Naive thymus-derived CD4-positive, alpha-beta T cell (primary cell): Measurements from ENCODE around the gene AP1M1. TPM values are rescaled to one million over a fixed set of nuclear protein-coding genes. Genes with fewer than 3 reads are reported as not detected.
A peak's percentile ranks its signal among the peaks of the same experiment; 100 is the strongest.

Experiments
- ATAC-seq: fragments of 150-1000 bp; cut with Tn5 transposase; 2 replicates; pipeline ENCODE4 v1.10.0; 2021; ENCODE audit warnings: mild to moderate bottlenecking, moderate library complexity
- CTCF ChIA-PET: fragments of 350-600 bp; sonication (Branson Sonifier 250); formaldehyde crosslinking; loops from one replicate; lab custom pipeline; 2021; ENCODE audit warnings: antibody characterized with exemption; lab: Charles Lee
- POLR2A ChIA-PET: fragments of 350-600 bp; sonication (Branson Sonifier 250); formaldehyde crosslinking; loops from one replicate; lab custom pipeline; 2021; ENCODE audit warnings: antibody characterized with exemption, inconsistent platforms; lab: Charles Lee
- DNase-seq, 9 donors: peaks; one replicate each; pipeline versions ENCODE4 v3.0.0 to v3.0.0-alpha.2; 2020 to 2022; ENCODE audit warnings: mixed read lengths in 1 of 9
- H3K27ac ChIP-seq: one replicate; pipeline ENCODE4 v1.7.0; 2013; ENCODE audit warnings: mild to moderate bottlenecking, low read depth, low read length, moderate library complexity
- H3K27me3 ChIP-seq, 2 donors: one replicate each; pipeline ENCODE4 v1.7.0; 2013; ENCODE audit warnings: low read length in 2 of 2, mild to moderate bottlenecking in 2 of 2, moderate library complexity in 2 of 2; ENCODE audit not compliant: control insufficient read depth in 2 of 2, insufficient read depth in 2 of 2
- H3K36me3 ChIP-seq, 3 experiments: 1 replicate in 2 of 3; 2 replicates in 1 of 3; pipeline ENCODE4 v1.7.0; 2013; ENCODE audit warnings: low read length in 3 of 3, mild to moderate bottlenecking in 3 of 3, moderate library complexity in 1 of 3; ENCODE audit not compliant: insufficient read depth in 3 of 3, control insufficient read depth in 2 of 3
- H3K4me1 ChIP-seq, 2 donors: one replicate each; pipeline ENCODE4 v1.7.0; 2013; ENCODE audit warnings: low read length in 2 of 2, mild to moderate bottlenecking in 2 of 2, moderate library complexity in 1 of 2; ENCODE audit not compliant: control insufficient read depth in 2 of 2, insufficient read depth in 2 of 2
- H3K4me3 ChIP-seq: 2 replicates; pipeline ENCODE4 v1.7.0; 2013; ENCODE audit warnings: mild to moderate bottlenecking, low read length
- H3K9me3 ChIP-seq, 3 experiments: 1 replicate in 2 of 3; 2 replicates in 1 of 3; pipeline ENCODE4 v1.7.0; 2013; ENCODE audit warnings: low read length in 3 of 3; ENCODE audit not compliant: control insufficient read depth in 2 of 3
- H3K27ac Mint-ChIP-seq, 9 donors: one replicate each; pipeline ENCODE4 v1.8.0; 2020 to 2022; ENCODE audit warnings: mixed read lengths in 9 of 9, mild to moderate bottlenecking in 8 of 9, moderate library complexity in 5 of 9, inconsistent platforms in 2 of 9
- H3K27me3 Mint-ChIP-seq, 5 donors: one replicate each; pipeline ENCODE4 v1.8.0; 2021 to 2022; ENCODE audit warnings: mixed read lengths in 5 of 5, mild to moderate bottlenecking in 1 of 5
- H3K36me3 Mint-ChIP-seq, 5 donors: one replicate each; pipeline ENCODE4 v1.8.0; 2020 to 2022; ENCODE audit warnings: mixed read lengths in 5 of 5, mild to moderate bottlenecking in 3 of 5, inconsistent platforms in 1 of 5
- H3K4me1 Mint-ChIP-seq, 7 donors: one replicate each; pipeline ENCODE4 v1.8.0; 2020 to 2022; ENCODE audit warnings: mixed read lengths in 7 of 7, mild to moderate bottlenecking in 3 of 7, inconsistent platforms in 1 of 7
- H3K4me3 Mint-ChIP-seq, 10 donors: one replicate each; pipeline ENCODE4 v1.8.0; 2020 to 2022; ENCODE audit warnings: mild to moderate bottlenecking in 10 of 10, mixed read lengths in 10 of 10, moderate library complexity in 6 of 10, inconsistent platforms in 2 of 10
- H3K9me3 Mint-ChIP-seq, 11 donors: one replicate each; pipeline ENCODE4 v1.8.0; 2020 to 2022; ENCODE audit warnings: mixed read lengths in 11 of 11, mild to moderate bottlenecking in 4 of 11, inconsistent platforms in 1 of 11, moderate library complexity in 1 of 11
- intact Hi-C, 2 donors: fragments of 100-400 bp; cut with micrococcal nuclease; formaldehyde crosslinking; loops; one replicate each; pipeline ENCODE4 v1.15.1; 2023
- polyA plus RNA-seq, 2 donors: library from polyadenylated mRNA; unstranded; fragments of 300-500 nt; fragmentation: Illumina TruSeq; gene quantifications; one replicate each; pipeline ENCODE4 v1.2.3, GENCODE V29; 2021
- total RNA-seq, 6 experiments: library from RNA in 5 of 6; stranded (reverse) in 5 of 6; gene quantifications; 1 replicate in 5 of 6; 2 replicates in 1 of 6; pipeline ENCODE4 v1.2.3 and lab custom pipeline; 2021 to 2026

The AP1M1 gene
- total and polyA plus RNA-seq, 7 experiments from 2014 or later: 94.9 to 169 (median 134) TPM

- peaks cover 0 to 2% (median 0%) of the 10 kb centered on the region in 11 donors for H3K9me3 Mint-ChIP-seq
- H3K36me3 Mint-ChIP-seq: peaks cover 0 to 5% (median 0%) of the 10 kb centered on the region in 5 donors
- intact Hi-C loops: loop anchor here in 1 of 2 donors (5.0 kb wide), 1 partner anchor 59 kb away; the partner anchor contains the start of gene KLF2
- no peaks in the 10 kb centered on the region for H3K9me3 ChIP-seq
- peaks cover 0 to 26% (median 0%) of the 10 kb centered on the region in 5 donors for H3K27me3 Mint-ChIP-seq
- CTCF ChIA-PET: interaction anchor here (0.6 to 2.8 kb wide), 4 partner anchors 8 to 154 kb away, joined by 3 to 6 read pairs (median 4); no protein-coding TSS in a partner anchor
- H3K27me3 ChIP-seq: no peaks in the 10 kb centered on the region
- ATAC-seq: peak; percentile 23
- DNase-seq: no peak
- H3K27ac Mint-ChIP-seq: peak overlapping the region in 3 of 9 donors; percentile 27 to 84 (median 81)
- H3K36me3 ChIP-seq: no peaks in the 10 kb centered on the region
- peaks cover 42 to 67% (median 57%) of the 10 kb centered on the region in 7 donors for H3K4me1 Mint-ChIP-seq
- no peak overlapping the region for H3K4me3 ChIP-seq
- peak overlapping the region in 3 of 10 donors; percentile 60 to 70 (median 67) for H3K4me3 Mint-ChIP-seq
- peaks cover 53 to 54% of the 10 kb centered on the region in 2 donors for H3K4me1 ChIP-seq
- H3K27ac ChIP-seq: no peak overlapping the region
- POLR2A ChIA-PET: interaction anchor here (0.6 to 2.1 kb wide), 9 partner anchors 52 to 566 kb away, joined by 3 to 9 read pairs (median 4); partner anchors contain the start of genes KLF2 and SIN3B
These were observed 65.5 kb downstream of the AP1M1 start for GRCh38 chr19:16263141-16263761.

GRCh38 chr19:16265205-16265604 is 67.5 kb downstream of the AP1M1 start:
- peaks cover 0 to 37% (median 0%) of the 10 kb centered on the region in 5 donors for H3K27me3 Mint-ChIP-seq
- POLR2A ChIA-PET: interaction anchor here (0.7 to 0.8 kb wide), 2 partner anchors 65 to 155 kb away, joined by 3 read pairs; no protein-coding TSS in a partner anchor
- Histone ChIP-seq H3K36me3 (no peaks in the 10 kb centered on the region), H3K4me1 (peaks cover 50 to 56% of the 10 kb centered on the region in 2 donors), H3K27me3 (no peaks in the 10 kb centered on the region), H3K27ac (no peak overlapping the region), H3K4me3 (no peak overlapping the region), H3K9me3 (no peaks in the 10 kb centered on the region)
- CTCF ChIA-PET: interaction anchor here (1.1 kb wide), 1 partner anchor 17 kb away, joined by 3 read pairs; no protein-coding TSS in a partner anchor
- H3K27ac Mint-ChIP-seq: peak overlapping the region in 8 of 9 donors; percentile 51 to 91 (median 68)
- peaks cover 41 to 76% (median 52%) of the 10 kb centered on the region in 7 donors for H3K4me1 Mint-ChIP-seq
- intact Hi-C loops: loop anchor here in 1 of 2 donors (5.0 kb wide), 1 partner anchor 57 kb away; the partner anchor contains the start of gene KLF2
- no peak for DNase-seq
- H3K36me3 Mint-ChIP-seq: peaks cover 0 to 5% (median 0%) of the 10 kb centered on the region in 5 donors
- no peak for ATAC-seq
- peak overlapping the region in 2 of 10 donors; percentile 18 to 56 for H3K4me3 Mint-ChIP-seq
- peaks cover 0 to 2% (median 0%) of the 10 kb centered on the region in 11 donors for H3K9me3 Mint-ChIP-seq

- CTCF ChIA-PET: interaction anchor here (0.6 to 1.1 kb wide), 2 partner anchors 18 to 114 kb away, joined by 3 to 4 read pairs; no protein-coding TSS in a partner anchor
- H3K27me3 Mint-ChIP-seq: peaks cover 0 to 37% (median 0%) of the 10 kb centered on the region in 5 donors
- H3K4me3 Mint-ChIP-seq: peak overlapping the region in 8 of 10 donors; percentile 46 to 79 (median 66)
- DNase-seq: no peak
- H3K4me1 ChIP-seq: peaks cover 48 to 50% of the 10 kb centered on the region in 2 donors
- peaks cover 0 to 5% (median 0%) of the 10 kb centered on the region in 5 donors for H3K36me3 Mint-ChIP-seq
- peaks cover 0 to 2% (median 0%) of the 10 kb centered on the region in 11 donors for H3K9me3 Mint-ChIP-seq
- intact Hi-C loops: loop anchor here in 1 of 2 donors (5.0 kb wide), 1 partner anchor 56 kb away; the partner anchor contains the start of gene KLF2
- no peaks in the 10 kb centered on the region for H3K36me3 ChIP-seq
- no peak overlapping the region for H3K27ac ChIP-seq
- H3K4me1 Mint-ChIP-seq: peaks cover 37 to 67% (median 50%) of the 10 kb centered on the region in 7 donors
- H3K27ac Mint-ChIP-seq: peak overlapping the region; percentile 56 to 96 (median 85)
- ATAC-seq: no peak
- no peak overlapping the region for H3K4me3 ChIP-seq
- POLR2A ChIA-PET: interaction anchor here (0.6 to 4.7 kb wide), 5 partner anchors 18 to 164 kb away, joined by 3 to 31 read pairs (median 5); partner anchors contain the start of gene KLF2
- no peaks in the 10 kb centered on the region for H3K9me3 ChIP-seq
- no peaks in the 10 kb centered on the region for H3K27me3 ChIP-seq
These were observed 68.3 kb downstream of the AP1M1 start for GRCh38 chr19:16265890-16266585.

- ATAC-seq (peak; percentile 83), DNase-seq (peak in 5 of 9 donors; percentile 22 to 37 (median 32))
- Histone ChIP-seq H3K9me3 (no peaks in the 10 kb centered on the region), H3K36me3 (no peaks in the 10 kb centered on the region), H3K4me1 (peaks cover 43 to 45% of the 10 kb centered on the region in 2 donors), H3K4me3 (no peak overlapping the region), H3K27ac (no peak overlapping the region), H3K27me3 (no peaks in the 10 kb centered on the region)
- H3K4me3 Mint-ChIP-seq: peak overlapping the region in 9 of 10 donors; percentile 44 to 79 (median 62)
- H3K4me1 Mint-ChIP-seq: peaks cover 32 to 62% (median 44%) of the 10 kb centered on the region in 7 donors
- H3K36me3 Mint-ChIP-seq: peaks cover 0 to 5% (median 0%) of the 10 kb centered on the region in 5 donors
- CTCF ChIA-PET: interaction anchor here (0.6 kb wide), 1 partner anchor 113 kb away, joined by 4 read pairs; no protein-coding TSS in a partner anchor
- peaks cover 0 to 2% (median 0%) of the 10 kb centered on the region in 11 donors for H3K9me3 Mint-ChIP-seq
- intact Hi-C loops: loop anchor here in 1 of 2 donors (5.0 kb wide), 1 partner anchor 56 kb away; the partner anchor contains the start of gene KLF2
- H3K27ac Mint-ChIP-seq: peak overlapping the region; percentile 56 to 96 (median 85)
- peaks cover 0 to 37% (median 0%) of the 10 kb centered on the region in 5 donors for H3K27me3 Mint-ChIP-seq
- POLR2A ChIA-PET: interaction anchor here (0.6 to 4.7 kb wide), 6 partner anchors 17 to 164 kb away, joined by 3 to 31 read pairs (median 4); partner anchors contain the start of gene KLF2
These were observed 68.9 kb downstream of the AP1M1 start for GRCh38 chr19:16266586-16266942.

- H3K27ac ChIP-seq: no peak overlapping the region
- peak overlapping the region in 9 of 10 donors; percentile 16 to 69 (median 56) for H3K4me3 Mint-ChIP-seq
These were observed 71.1 kb downstream of the AP1M1 start for GRCh38 chr19:16268676-16269319.

More at GRCh38 chr19:16268676-16269319, 71.1 kb downstream of the AP1M1 start:
- no peaks in the 10 kb centered on the region for H3K27me3 ChIP-seq
- intact Hi-C loops: loop anchor here in 1 of 2 donors (5.0 kb wide), 1 partner anchor 54 kb away; the partner anchor contains the start of gene KLF2
- peak overlapping the region in 7 of 9 donors; percentile 36 to 82 (median 66) for H3K27ac Mint-ChIP-seq
- no peaks in the 10 kb centered on the region for H3K36me3 ChIP-seq
- peaks cover 0 to 44% (median 0%) of the 10 kb centered on the region in 5 donors for H3K27me3 Mint-ChIP-seq
- POLR2A ChIA-PET: interaction anchor here (0.6 to 4.7 kb wide), 10 partner anchors 15 to 114 kb away, joined by 3 to 31 read pairs (median 4); partner anchors contain the start of genes FAM32A and KLF2
- H3K9me3 Mint-ChIP-seq: peaks cover 0 to 2% (median 0%) of the 10 kb centered on the region in 11 donors
- H3K4me1 Mint-ChIP-seq: peaks cover 18 to 43% (median 33%) of the 10 kb centered on the region in 7 donors
- peaks cover 24 to 30% of the 10 kb centered on the region in 2 donors for H3K4me1 ChIP-seq
- DNase-seq (peak in 7 of 9 donors; percentile 34 to 48 (median 41)), ATAC-seq (peak; percentile 43)
- peaks cover 0 to 5% (median 0%) of the 10 kb centered on the region in 5 donors for H3K36me3 Mint-ChIP-seq
- H3K9me3 ChIP-seq: no peaks in the 10 kb centered on the region
- CTCF ChIA-PET: interaction anchor here (0.6 to 1.9 kb wide), 5 partner anchors 15 to 165 kb away, joined by 3 to 5 read pairs (median 4); no protein-coding TSS in a partner anchor
- peak overlapping the region; percentile 27 for H3K4me3 ChIP-seq
